Activated CD8-positive, alpha-beta memory T cell treated with anti-CD3 and anti-CD28 coated beads for 36 hours (primary cell): ENCODE results near the gene CD3G. TPM values are rescaled to one million over a fixed set of nuclear protein-coding genes. Genes with fewer than 3 reads are reported as not detected.

Experiments used
- CTCF ChIA-PET: fragments of 350-600 bp; sonication (Branson Sonifier 250); formaldehyde crosslinking; loops from one replicate; lab custom pipeline; 2021; ENCODE audit warnings: antibody characterized with exemption; lab: Charles Lee
- POLR2A ChIA-PET: fragments of 350-600 bp; sonication (Branson Sonifier 250); formaldehyde crosslinking; loops from one replicate; lab custom pipeline; 2021; ENCODE audit warnings: antibody characterized with exemption; lab: Charles Lee
- total RNA-seq, 2 experiments: library from RNA; stranded (reverse); gene quantifications; one replicate each; pipeline ENCODE4 v1.2.3, GENCODE V29; 2021

CD3G gene
- total RNA-seq: 100 to 1,000 TPM; 145 to 146 TPM

DNA sequence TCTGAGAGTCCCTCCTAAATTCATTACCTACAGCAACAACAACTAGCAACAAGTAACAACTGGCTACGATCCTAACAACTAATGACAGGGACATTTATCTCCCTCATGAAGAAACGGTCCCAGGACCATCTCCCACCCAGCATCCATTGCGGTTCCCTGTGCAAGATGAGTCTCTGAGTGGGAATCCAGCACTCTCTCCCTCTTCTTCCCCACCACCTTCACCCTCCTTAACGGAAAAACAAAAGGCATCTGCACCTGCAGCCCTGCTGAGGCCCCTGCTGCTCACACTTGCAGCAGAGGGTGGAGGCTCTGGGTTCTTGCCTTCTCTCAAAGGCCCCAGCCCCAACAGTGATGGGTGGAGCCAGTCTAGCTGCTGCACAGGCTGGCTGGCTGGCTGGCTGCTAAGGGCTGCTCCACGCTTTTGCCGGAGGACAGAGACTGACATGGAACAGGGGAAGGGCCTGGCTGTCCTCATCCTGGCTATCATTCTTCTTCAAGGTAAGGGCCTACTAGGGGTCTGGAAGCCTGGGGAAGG, at the start of gene CD3G:
Gene CD3G (plus strand): TSS at position 364 of the 535 bp plus-strand sequence. CDS start 80 bp downstream, at position 444.
- ChIA-PET POLR2A (interaction anchor here (0.6 kb wide), 1 partner anchor 39 kb away, joined by 3 read pairs; no protein-coding TSS in a partner anchor), CTCF (interaction anchor here (1.6 to 8.3 kb wide), 3 partner anchors 9 to 146 kb away, joined by 7 to 69 read pairs (median 11); partner anchors contain the start of gene CD3E)

DNA sequence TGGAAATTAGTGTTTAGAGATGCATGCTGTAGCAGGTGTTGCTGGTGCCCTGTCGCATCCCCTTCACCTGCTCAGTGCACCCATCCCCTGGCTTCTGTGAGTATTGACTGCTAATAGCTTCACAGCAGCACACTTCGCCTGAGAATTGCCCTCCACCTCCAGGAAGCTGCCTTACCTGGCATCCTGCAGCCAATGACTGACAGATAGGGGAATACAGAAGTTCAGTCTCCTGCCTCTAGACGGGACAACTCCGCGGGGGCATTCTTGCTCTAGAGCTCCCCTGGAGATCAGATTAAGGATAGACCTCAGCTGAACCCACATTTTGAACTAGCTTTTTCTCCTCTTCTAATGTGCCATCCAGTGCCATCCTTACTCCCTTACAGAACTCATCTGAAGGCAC, 48.9 kb upstream of the CD3G start:
- POLR2A ChIA-PET: interaction anchor here (0.8 kb wide), 1 partner anchor 9 kb away, joined by 6 read pairs; the partner anchor contains the start of gene CD3E

DNA sequence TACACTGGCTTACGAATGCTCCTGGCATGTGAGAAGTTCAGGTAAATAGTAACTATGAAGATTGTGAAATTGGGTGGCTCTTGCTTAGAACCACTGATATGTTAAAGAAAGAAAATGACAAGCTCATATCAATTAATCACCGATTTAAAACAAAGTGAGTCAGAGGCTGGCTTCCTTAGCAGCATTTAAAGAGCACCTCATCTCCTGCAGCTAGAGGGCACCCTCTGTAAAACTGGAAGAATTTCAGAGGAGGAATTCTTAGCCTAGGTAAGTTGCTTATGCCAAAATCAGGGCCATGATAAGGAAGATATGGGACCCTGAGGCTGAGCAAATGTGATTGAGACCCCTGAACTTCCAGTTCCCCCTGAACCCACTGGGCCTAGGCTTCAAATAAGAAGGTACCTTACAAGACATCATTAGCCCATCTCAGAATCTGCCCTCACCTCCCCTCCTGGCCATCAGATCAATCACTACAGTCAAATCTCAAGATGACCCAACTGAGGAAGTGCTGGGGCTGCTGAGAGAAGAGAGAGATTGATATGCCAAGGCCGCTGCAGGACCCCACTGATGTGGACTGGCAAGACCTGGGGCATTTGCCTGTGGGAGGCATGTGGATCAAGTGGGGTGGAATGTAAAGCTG, 48.2 kb upstream of the CD3G start:
- ChIA-PET CTCF (interaction anchor here (0.7 to 2.9 kb wide), 29 partner anchors 9 to 313 kb away, joined by 3 to 24 read pairs (median 4); partner anchors contain the start of genes CD3D and UBE4A), POLR2A (interaction anchor here (0.8 kb wide), 1 partner anchor 8 kb away, joined by 6 read pairs; the partner anchor contains the start of gene CD3E)

More for the DNA sequence above, 48.9 kb upstream of the CD3G start:
- CTCF ChIA-PET: interaction anchor here (0.7 to 2.9 kb wide), 27 partner anchors 10 to 314 kb away, joined by 3 to 24 read pairs (median 4); partner anchors contain the start of genes CD3D and UBE4A

DNA sequence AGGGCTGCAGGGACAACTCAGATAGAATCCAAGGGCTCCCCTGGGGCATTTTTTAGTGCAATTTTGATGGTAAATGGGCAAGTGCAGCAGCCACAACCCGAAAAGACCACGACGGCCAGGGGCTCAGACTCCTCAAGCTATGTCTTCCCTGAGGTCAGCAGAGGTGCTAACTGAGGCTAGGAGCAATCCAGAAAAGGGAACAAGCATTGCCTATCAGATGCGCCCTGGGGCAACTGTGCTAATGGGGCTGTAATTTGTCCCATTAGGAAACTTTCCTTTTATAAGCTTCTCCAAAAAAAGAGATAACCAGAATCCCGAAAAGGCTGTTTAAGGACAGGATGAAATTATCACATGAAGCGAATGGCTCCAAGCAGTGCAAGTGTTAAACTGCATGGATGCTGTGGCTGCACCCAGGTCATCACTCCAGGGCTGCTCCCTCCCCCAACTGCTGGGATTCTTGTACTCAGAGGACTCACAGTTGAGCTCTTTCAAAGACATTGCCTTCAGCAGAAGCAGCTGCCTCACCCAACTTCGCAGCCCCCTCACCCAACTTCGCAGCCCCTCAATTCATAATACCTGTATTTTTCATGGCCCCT, 42.4 kb upstream of the CD3G start:
- ChIA-PET CTCF (interaction anchor here (1.0 to 3.0 kb wide), 2 partner anchors 44 to 103 kb away, joined by 3 to 10 read pairs; no protein-coding TSS in a partner anchor), POLR2A (no interaction called here)

DNA sequence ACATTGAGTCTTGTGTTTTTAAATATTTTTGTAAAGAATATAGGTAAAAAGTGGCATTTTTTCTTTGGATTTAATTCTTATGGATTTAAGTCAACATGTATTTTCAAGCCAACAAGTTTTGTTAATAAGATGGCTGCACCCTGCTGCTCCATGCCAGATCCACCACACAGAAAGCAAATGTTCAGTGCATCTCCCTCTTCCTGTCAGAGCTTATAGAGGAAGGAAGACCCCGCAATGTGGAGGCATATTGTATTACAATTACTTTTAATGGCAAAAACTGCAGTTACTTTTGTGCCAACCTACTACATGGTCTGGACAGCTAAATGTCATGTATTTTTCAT, 39.9 kb upstream of the CD3G start:
- POLR2A ChIA-PET: interaction anchor here (0.7 to 2.8 kb wide), 8 partner anchors 9 to 316 kb away, joined by 3 to 21 read pairs (median 5); partner anchors contain the start of gene CD3D

DNA sequence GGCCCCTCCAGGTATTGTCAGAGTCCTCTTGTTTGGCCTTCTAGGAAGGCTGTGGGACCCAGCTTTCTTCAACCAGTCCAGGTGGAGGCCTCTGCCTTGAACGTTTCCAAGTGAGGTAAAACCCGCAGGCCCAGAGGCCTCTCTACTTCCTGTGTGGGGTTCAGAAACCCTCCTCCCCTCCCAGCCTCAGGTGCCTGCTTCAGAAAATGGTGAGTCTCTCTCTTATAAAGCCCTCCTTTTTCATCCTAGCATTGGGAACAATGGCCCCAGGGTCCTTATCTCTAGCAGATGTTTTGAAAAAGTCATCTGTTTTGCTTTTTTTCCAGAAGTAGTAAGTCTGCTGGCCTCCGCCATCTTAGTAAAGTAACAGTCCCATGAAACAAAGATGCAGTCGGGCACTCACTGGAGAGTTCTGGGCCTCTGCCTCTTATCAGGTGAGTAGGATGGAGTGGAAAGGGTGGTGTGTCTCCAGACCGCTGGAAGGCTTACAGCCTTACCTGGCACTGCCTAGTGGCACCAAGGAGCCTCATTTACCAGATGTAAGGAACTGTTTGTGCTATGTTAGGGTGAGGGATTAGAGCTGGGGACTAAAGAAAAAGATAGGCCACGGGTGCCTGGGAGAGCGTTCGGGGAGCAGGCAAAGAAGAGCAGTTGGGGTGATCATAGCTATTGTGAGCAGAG, 39.4 kb upstream of the CD3G start, which contains the start of gene CD3E:
Gene CD3E (plus strand): TSS at position 163 of the 681 bp plus-strand sequence. CDS start 223 bp downstream, at position 386.
- ChIA-PET POLR2A (interaction anchor here (0.6 to 2.8 kb wide), 14 partner anchors 9 to 317 kb away, joined by 3 to 21 read pairs (median 5); partner anchors contain the start of genes CD3D and JAML), CTCF (interaction anchor here (0.8 to 6.5 kb wide), 6 partner anchors 9 to 106 kb away, joined by 3 to 69 read pairs (median 6); partner anchors contain the start of genes CD3D, CD3G and JAML)

More for the DNA sequence above, 39.9 kb upstream of the CD3G start:
- CTCF ChIA-PET: interaction anchor here (1.0 to 6.5 kb wide), 4 partner anchors 38 to 80 kb away, joined by 3 to 69 read pairs (median 5); partner anchors contain the start of genes CD3D, CD3G and JAML

DNA sequence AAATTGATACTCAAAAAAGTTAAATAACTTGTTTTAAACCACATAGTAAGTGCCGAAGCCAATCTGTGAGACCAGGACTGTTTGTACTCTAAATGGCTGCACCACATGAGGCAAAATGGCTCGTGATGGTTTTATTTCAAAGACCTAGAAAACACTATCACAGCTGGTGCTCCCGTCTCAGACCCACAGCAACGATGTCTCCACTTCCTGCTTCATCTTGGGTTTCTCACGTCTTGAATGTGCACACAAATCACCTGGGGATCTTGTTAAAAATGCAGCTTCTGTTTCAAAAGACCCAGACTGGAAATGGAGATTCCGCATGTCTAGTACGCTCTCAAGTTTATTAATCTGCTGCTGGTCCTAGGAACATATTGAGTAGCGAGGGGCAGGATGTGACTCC, 38.4 kb upstream of the CD3G start:
- ChIA-PET CTCF (interaction anchor here (0.7 to 6.5 kb wide), 6 partner anchors 10 to 107 kb away, joined by 3 to 69 read pairs (median 4); partner anchors contain the start of genes CD3D and CD3G), POLR2A (interaction anchor here (0.6 to 2.8 kb wide), 8 partner anchors 9 to 84 kb away, joined by 3 to 21 read pairs (median 8); partner anchors contain the start of genes CD3D, CD3G and JAML)

DNA sequence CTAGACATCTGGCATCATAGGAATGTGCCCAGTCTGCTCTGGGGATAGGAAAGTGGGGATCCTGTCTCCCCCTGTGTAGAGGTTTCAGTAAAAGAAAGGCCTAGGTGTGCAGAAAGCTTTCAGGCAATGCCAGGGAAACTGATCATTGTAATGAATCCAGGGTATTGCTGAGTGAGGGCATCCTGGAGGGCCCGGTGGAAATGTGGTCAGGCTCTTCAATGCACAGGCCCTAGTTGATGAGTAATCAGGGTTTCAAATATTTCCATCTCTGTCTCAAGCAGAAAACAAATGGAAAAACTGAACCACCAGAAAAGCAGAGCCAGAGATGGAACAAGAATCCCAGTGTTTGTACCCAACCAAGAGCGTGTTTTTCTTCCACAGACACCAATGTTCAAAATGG, 37.6 kb upstream of the CD3G start:
- ChIA-PET CTCF (interaction anchor here (0.7 to 6.5 kb wide), 5 partner anchors 11 to 108 kb away, joined by 3 to 69 read pairs (median 3); partner anchors contain the start of genes CD3D and CD3G), POLR2A (interaction anchor here (0.7 to 2.8 kb wide), 4 partner anchors 32 to 82 kb away, joined by 4 to 21 read pairs (median 8); partner anchors contain the start of genes CD3D, JAML and UBE4A)

DNA sequence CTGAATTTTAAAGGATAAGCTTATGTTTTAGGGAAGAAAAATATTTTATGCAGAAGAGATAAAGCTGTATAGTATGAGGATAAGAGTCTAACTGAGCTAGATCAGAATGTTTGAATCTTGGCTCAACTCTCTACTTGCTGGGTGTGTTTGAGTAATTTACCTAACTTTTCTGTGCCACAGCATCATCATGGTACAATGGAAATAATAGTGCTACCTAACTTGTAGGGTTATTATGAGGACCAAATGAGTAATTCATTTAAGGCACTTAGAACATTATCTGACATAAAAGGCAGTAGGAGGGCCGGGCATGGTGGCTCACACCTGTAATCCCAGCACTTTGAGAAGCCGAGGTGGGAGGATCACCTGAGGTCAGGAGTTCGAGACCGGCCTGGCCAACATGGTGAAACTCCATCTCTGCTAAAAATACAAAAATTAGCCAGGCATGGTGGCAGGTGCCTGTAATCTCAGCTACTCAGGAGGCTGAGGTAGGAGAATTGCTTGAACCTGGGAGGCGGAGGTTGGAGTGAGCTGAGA, 35.1 kb upstream of the CD3G start:
- CTCF ChIA-PET: interaction anchor here (0.6 to 6.5 kb wide), 7 partner anchors 11 to 110 kb away, joined by 3 to 69 read pairs (median 5); partner anchors contain the start of genes CD3D and CD3G
- POLR2A ChIA-PET: interaction anchor here (0.6 to 2.3 kb wide), 3 partner anchors 33 to 265 kb away, joined by 3 to 7 read pairs (median 3); partner anchors contain the start of gene CD3D

DNA sequence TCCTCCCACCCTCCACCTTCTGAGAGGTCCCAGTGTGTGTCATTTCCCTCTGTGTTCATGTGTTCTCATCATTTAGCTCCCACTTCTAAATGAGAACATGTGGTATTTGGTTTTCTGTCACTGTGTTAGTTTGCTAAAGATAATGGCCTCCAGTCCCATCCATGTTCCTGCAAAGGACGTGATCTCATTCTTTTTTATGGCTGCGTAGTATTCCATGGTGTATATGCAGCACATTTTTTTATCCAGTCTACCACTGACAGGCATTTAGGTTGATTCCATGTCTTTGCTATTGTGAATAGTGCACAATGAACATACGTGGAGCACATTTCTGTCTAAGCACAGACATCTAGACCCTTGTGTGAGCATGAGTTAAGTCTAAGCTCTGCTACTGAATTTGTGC, 33.9 kb upstream of the CD3G start:
- CTCF ChIA-PET: interaction anchor here (1.7 kb wide), 1 partner anchor 37 kb away, joined by 8 read pairs; no protein-coding TSS in a partner anchor
- POLR2A ChIA-PET: interaction anchor here (0.6 kb wide), 1 partner anchor 170 kb away, joined by 3 read pairs; no protein-coding TSS in a partner anchor

DNA sequence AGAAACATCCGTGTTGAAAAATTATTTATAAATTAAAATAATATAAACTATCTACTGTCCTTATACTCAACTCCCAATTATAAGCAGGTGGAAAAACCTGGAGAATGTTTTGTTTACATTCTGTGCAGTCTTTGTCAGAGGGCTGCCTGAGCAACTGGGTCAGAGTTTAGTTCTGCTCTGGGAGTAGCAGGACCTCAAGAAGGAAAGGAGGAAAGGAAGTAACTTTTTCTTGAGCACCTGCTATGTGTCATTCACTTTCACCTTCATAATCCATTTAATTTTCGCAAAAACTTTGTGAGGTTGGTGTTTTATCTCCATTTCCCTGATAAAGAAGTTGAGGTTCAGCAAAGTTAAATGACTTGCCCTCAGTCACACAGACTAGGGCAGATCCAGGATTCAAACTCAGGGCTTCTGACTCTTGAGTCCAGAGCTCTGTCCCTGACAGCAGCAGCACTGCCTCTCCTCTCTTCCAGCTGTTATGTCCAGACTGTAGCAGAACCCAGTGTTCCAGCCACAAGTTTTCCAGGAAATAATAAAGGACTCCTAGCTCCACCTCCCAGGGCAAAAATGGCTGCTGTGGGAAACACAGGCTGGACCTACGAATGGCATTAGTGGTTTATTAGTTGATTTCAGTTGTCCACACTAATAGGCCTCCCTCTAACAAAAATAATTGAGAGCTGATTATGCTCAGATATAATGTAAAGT, 33.2 kb upstream of the CD3G start:
- POLR2A ChIA-PET: interaction anchor here (0.8 to 1.3 kb wide), 2 partner anchors 9 to 28 kb away, joined by 3 read pairs; no protein-coding TSS in a partner anchor

DNA sequence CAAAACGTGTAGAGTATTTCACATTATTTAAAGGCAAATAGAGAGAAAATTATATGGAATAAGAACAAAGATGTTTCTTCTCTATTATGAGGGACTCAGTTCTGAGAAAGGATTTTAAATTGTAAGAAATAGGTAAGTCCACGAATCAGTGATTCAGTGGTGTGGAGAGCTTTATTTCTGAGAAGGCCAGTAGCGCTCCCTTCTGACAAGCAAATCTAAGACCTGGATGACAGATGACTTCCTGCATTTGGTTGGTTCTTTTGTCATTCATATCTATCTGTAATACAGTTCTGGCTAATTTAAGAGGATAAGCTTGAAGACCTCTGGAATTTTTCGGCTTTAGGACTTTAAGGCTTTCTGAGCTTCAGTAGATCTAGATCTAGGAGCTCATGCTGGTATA, 32.6 kb upstream of the CD3G start:
- POLR2A ChIA-PET: interaction anchor here (0.8 to 1.3 kb wide), 2 partner anchors 9 to 27 kb away, joined by 3 read pairs; no protein-coding TSS in a partner anchor

More for the DNA sequence above, 33.2 kb upstream of the CD3G start:
- CTCF ChIA-PET: interaction anchor here (0.8 to 1.1 kb wide), 4 partner anchors 28 to 50 kb away, joined by 3 read pairs; no protein-coding TSS in a partner anchor

DNA sequence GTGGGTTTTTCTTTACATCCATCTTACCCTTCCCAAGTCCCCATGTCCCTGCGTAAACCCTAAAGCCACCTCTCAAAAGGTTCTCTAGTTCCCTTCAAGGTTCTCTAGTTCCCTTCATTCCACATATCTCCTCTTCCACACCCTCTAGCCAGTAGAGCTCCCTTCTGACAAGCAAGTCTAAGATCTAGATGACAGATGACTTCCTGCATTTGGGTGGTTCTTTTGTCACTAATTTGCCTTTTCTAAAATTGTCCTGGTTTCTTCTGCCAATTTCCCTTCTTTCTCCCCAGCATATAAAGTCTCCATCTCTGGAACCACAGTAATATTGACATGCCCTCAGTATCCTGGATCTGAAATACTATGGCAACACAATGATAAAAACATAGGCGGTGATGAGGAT, 31.8 kb upstream of the CD3G start:
- ChIA-PET POLR2A (interaction anchor here (1.3 kb wide), 1 partner anchor 26 kb away, joined by 3 read pairs; no protein-coding TSS in a partner anchor), CTCF (interaction anchor here (1.1 kb wide), 2 partner anchors 42 to 48 kb away, joined by 3 to 4 read pairs; no protein-coding TSS in a partner anchor)

More for the DNA sequence above, 32.6 kb upstream of the CD3G start:
- CTCF ChIA-PET: interaction anchor here (0.8 to 1.1 kb wide), 5 partner anchors 27 to 49 kb away, joined by 3 to 4 read pairs (median 3); no protein-coding TSS in a partner anchor

DNA sequence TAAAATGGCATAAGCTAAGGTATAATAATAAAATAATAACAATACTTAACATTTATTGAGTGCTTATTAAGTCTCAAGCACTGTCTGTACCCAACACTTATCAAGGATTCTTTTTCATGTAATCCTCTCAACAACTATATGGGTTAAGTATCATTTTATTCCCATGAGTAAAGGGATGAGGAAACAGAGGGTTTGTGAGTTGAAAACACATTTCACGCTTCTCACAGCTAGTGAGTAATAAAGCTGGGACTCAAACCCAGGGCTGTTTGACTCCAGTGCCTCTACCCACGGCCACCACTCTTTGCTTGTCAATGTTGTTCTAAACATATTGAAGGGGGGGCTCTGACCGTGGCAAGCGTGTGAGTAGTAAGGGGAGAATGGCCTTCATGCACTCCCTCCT, 30.9 kb upstream of the CD3G start:
- CTCF ChIA-PET: no interaction called here
- POLR2A ChIA-PET: interaction anchor here (0.5 kb wide), 1 partner anchor 96 kb away, joined by 3 read pairs; no protein-coding TSS in a partner anchor

DNA sequence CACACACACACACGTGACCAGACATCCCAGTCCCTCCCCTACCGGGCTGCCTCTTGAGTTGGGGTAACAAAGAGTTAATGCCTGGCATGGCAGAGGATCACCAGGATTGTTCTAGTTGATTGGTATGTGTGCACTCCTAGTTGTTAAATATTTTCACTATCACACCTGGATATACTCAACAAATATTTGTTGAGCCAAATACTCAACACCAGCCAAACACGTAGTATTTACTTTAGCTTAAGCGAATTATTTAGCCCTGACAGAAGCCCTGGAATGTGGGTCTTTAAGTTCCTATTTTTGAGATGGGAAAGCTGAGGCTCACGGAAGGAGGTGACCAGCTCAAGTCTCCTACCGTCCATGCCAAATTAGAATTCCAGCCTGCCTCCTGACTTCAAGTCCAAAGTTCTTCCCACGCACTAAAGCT, 29.1 kb upstream of the CD3G start:
- POLR2A ChIA-PET: interaction anchor here (0.9 to 1.7 kb wide), 3 partner anchors 10 to 44 kb away, joined by 3 to 5 read pairs (median 4); partner anchors contain the start of genes CD3E and UBE4A

DNA sequence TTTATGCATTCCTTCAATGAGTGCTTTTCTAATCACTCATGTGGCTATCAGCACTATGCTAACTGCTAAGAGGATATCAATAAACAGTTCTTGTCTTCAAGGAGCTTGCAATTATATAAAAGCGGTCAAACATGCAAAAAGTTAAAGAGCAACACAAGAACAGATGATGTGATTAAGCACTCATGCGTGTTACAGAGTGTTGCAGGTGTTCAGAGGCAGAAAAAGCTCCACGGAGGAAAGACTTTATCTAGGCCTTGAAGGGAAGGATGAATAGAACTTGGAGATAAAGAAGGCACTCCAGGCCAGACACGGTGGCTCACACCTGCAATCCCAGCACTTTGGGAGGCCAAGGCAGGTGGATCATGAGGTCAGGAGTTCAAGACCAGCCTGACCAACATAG, 26.0 kb upstream of the CD3G start:
- CTCF ChIA-PET: interaction anchor here (0.7 kb wide), 1 partner anchor 143 kb away, joined by 3 read pairs; no protein-coding TSS in a partner anchor
- POLR2A ChIA-PET: interaction anchor here (0.6 to 0.7 kb wide), 2 partner anchors 59 to 387 kb away, joined by 4 to 10 read pairs; no protein-coding TSS in a partner anchor

More for the DNA sequence above, 29.1 kb upstream of the CD3G start:
- CTCF ChIA-PET: no interaction called here
